Suprapubic skin (tissue), 4 donors: ENCODE results near the gene FTSJ3.

Experiments
- CTCF ChIP-seq, 2 donors: fragments of 200-600 bp in 1 of 2; fragments of 450-650 bp in 1 of 2; sonication (generic) in 1 of 2; IDR thresholded peaks; one replicate each; pipeline ENCODE4 v1.5.1; 2016 to 2019; ENCODE audit warnings: antibody characterized with exemption in 2 of 2, mild to moderate bottlenecking in 1 of 2, moderate library complexity in 1 of 2
- EP300 ChIP-seq: sonication (generic); formaldehyde crosslinking; IDR thresholded peaks from one replicate; pipeline ENCODE4 v1.6.1; 2017; ENCODE audit warnings: antibody characterized with exemption
- POLR2A ChIP-seq, 2 donors: fragments of 450-650 bp; IDR thresholded peaks; one replicate each; pipeline ENCODE4 v1.6.1; 2017; ENCODE audit warnings: antibody characterized with exemption in 2 of 2, mild to moderate bottlenecking in 2 of 2, moderate library complexity in 2 of 2
- POLR2AphosphoS5 ChIP-seq, 3 donors: sonication (generic); formaldehyde crosslinking; IDR thresholded peaks; one replicate each; pipeline ENCODE4 v1.6.1; 2017; ENCODE audit warnings: antibody characterized with exemption in 3 of 3

- TF ChIP-seq CTCF (IDR thresholded peaks at IDR 0.05), result no peak
- TF ChIP-seq POLR2A (IDR thresholded peaks at IDR 0.05), result no peak
- no peak for TF ChIP-seq POLR2AphosphoS5 (IDR thresholded peaks at IDR 0.05)
- no peak for TF ChIP-seq EP300
Measured at GRCh38 chr17:63847525-63848249, 20.2 kb upstream of the FTSJ3 start.
